ENCODE results near the gene SLC16A9.

GRCh38 chr10:59654007-59654406, 55.6 kb downstream of the SLC16A9 start:
- TF ChIP-seq CTCF (IDR thresholded peaks at IDR 0.05; ENCODE audit: insufficient read depth, low read length, poor library complexity, severe bottlenecking), result no peak
- TF ChIP-seq EZH2phosphoT487 (conservative IDR thresholded peaks at IDR 0.05; ENCODE audit: low read length), result no peak

Measured in SU-DHL-6 (cell line).